ENCODE measurements around the gene LFNG. TPM values are rescaled to one million over a fixed set of nuclear protein-coding genes. Genes with fewer than 3 reads are reported as not detected.

Gene LFNG
- total and polyA plus RNA-seq, 2 of the 13 experiments (the other 11 are each of a cell fraction or from before 2014, with no cell fraction given), result 0.44 to 1.5 TPM

GRCh38 chr7:2527505-2528467 is 8.2 kb downstream of the LFNG start (continued):
- TF ChIP-seq ARID5B (CRISPR knock-in tag; IDR thresholded peaks at IDR 0.05), result no peak; the same call in 1 of the 2 replicates
- peak; percentile 41; the same call in 1 of the 2 replicates for TF ChIP-seq FOSL1 (CRISPR knock-in tag; IDR thresholded peaks at IDR 0.05; ENCODE audit: borderline replicate concordance)
- TF ChIP-seq EP300 (IDR thresholded peaks at IDR 0.05; ENCODE audit: low read depth in 2 of 2, low read length in 2 of 2), result 0 out of 4 replicates have a peak, but pooled peaks of 1 of the 2 experiments have one; percentile 11
- TF ChIP-seq EP300 (CRISPR knock-in tag; IDR thresholded peaks at IDR 0.05; ENCODE audit: borderline replicate concordance), result no peak; the same call in 1 of the 2 replicates
- 0 out of 2 replicates have a peak, but pooled peaks have one; percentile 5 for TF ChIP-seq KDM2A (CRISPR knock-in tag; IDR thresholded peaks at IDR 0.05; ENCODE audit: borderline replicate concordance, low read depth)
- no peak for TF ChIP-seq HHEX (CRISPR knock-in tag; IDR thresholded peaks at IDR 0.05)
- TF ChIP-seq ELK4 (CRISPR knock-in tag; IDR thresholded peaks at IDR 0.05; ENCODE audit: borderline replicate concordance), result no peak
- TF ChIP-seq DMAP1 (CRISPR knock-in tag; IDR thresholded peaks at IDR 0.05), result no peak
- no peak for TF ChIP-seq HNF4G (IDR thresholded peaks at IDR 0.05; ENCODE audit: borderline replicate concordance, low read depth, low read length)
- no peak for TF ChIP-seq HNF4G (CRISPR knock-in tag; IDR thresholded peaks at IDR 0.05; ENCODE audit: borderline replicate concordance, low read depth)
- TF ChIP-seq SKIL (CRISPR knock-in tag; IDR thresholded peaks at IDR 0.05; ENCODE audit: borderline replicate concordance), result no peak
- TF ChIP-seq MAX (IDR thresholded peaks at IDR 0.05), result no peak
- peak; percentile 59; the same call in 1 of the 2 replicates for TF ChIP-seq ZNF362 (CRISPR knock-in tag; IDR thresholded peaks at IDR 0.05; ENCODE audit: borderline replicate concordance)
- TF ChIP-seq TEAD2 (CRISPR knock-in tag; IDR thresholded peaks at IDR 0.05), result no peak
- TF ChIP-seq RARA (CRISPR knock-in tag; IDR thresholded peaks at IDR 0.05), result 0 out of 2 replicates have a peak, but pooled peaks have one; percentile 13
- TF ChIP-seq ZNF556 (CRISPR knock-in tag; IDR thresholded peaks at IDR 0.05; ENCODE audit: borderline replicate concordance), result no peak
- TF ChIP-seq ZBTB14 (CRISPR knock-in tag; IDR thresholded peaks at IDR 0.05), result no peak
- no peak for TF ChIP-seq ZNF3 (CRISPR knock-in tag; IDR thresholded peaks at IDR 0.05)

All from HepG2 (cell line).